GM18505 (cell line): ENCODE results near the gene CUX1.

Experiments
- ATAC-seq: cut with Tn5 transposase; IDR thresholded peaks from one replicate; pipeline ENCODE4 v1.9.1; 2021; ENCODE audit not compliant: unreplicated experiment
- POLR2A ChIP-seq: IDR thresholded peaks from 4 replicates; pipeline ENCODE4 v1.6.1; 2011; ENCODE audit warnings: borderline replicate concordance; ENCODE audit not compliant: insufficient read depth, insufficient read length; ENCODE audit errors: extremely low read depth

The CUX1 gene

GRCh38 chr7:102275123-102275703 lies 457.8 kb downstream of the CUX1 start:
- no peak for TF ChIP-seq POLR2A
- no peak for ATAC-seq

GRCh38 chr7:102277901-102278300 lies 460.5 kb downstream of the CUX1 start:
- TF ChIP-seq POLR2A: no peak
- no peak for ATAC-seq

GRCh38 chr7:102279537-102280400 lies 462.3 kb downstream of the CUX1 start:
- TF ChIP-seq POLR2A: no peak
- peak; percentile 76 for ATAC-seq

GRCh38 chr7:102280521-102280920 lies 463.1 kb downstream of the CUX1 start:
- no peak for TF ChIP-seq POLR2A
- ATAC-seq: no peak

GRCh38 chr7:102281785-102282184 lies 464.4 kb downstream of the CUX1 start:
- TF ChIP-seq POLR2A: no peak
- ATAC-seq: no peak

- ATAC-seq: no peak
- no peak for TF ChIP-seq POLR2A
Measured at GRCh38 chr7:102282465-102283362, 465.3 kb downstream of the CUX1 start.

GRCh38 chr7:102283477-102284189 lies 466.2 kb downstream of the CUX1 start:
- ATAC-seq: no peak

GRCh38 chr7:102284399-102284798 lies 467.0 kb downstream of the CUX1 start:
- no peak for ATAC-seq
- peak; percentile 11 for TF ChIP-seq POLR2A

More at GRCh38 chr7:102283477-102284189, 466.2 kb downstream of the CUX1 start:
- TF ChIP-seq POLR2A: no peak

GRCh38 chr7:102284891-102285539 lies 467.6 kb downstream of the CUX1 start:
- no peak for ATAC-seq
- TF ChIP-seq POLR2A: no peak

- TF ChIP-seq POLR2A: no peak
- no peak for ATAC-seq
Measured at GRCh38 chr7:102285540-102286236, 468.3 kb downstream of the CUX1 start.

GRCh38 chr7:102286237-102287110 lies 469.0 kb downstream of the CUX1 start, which contains the start of gene SH2B2:
SH2B2 (plus strand) TSS chr7:102286868; CDS start chr7:102300551, 13,683 bp downstream.
- peak; percentile 67 for TF ChIP-seq POLR2A
- ATAC-seq: no peak
